Progenitor cell of endocrine pancreas (in vitro differentiated cells): ENCODE data around the gene SLC27A2. TPM values are rescaled to one million over a fixed set of nuclear protein-coding genes. Genes with fewer than 3 reads are reported as not detected.

Experiments
- DNase-seq: peaks from one replicate; pipeline ENCODE4 v3.0.0; 2021; ENCODE audit warnings: low spot score; ENCODE audit not compliant: unreplicated experiment
- H3K27ac Mint-ChIP-seq: 2 replicates; pipeline ENCODE4 v1.8.0; 2021; ENCODE audit warnings: mild to moderate bottlenecking, moderate library complexity, mixed read lengths
- H3K27me3 Mint-ChIP-seq: 2 replicates; pipeline ENCODE4 v1.8.0; 2021; ENCODE audit warnings: mixed read lengths
- H3K36me3 Mint-ChIP-seq: 2 replicates; pipeline ENCODE4 v1.8.0; 2022; ENCODE audit warnings: mixed read lengths; ENCODE audit not compliant: insufficient read depth
- H3K4me1 Mint-ChIP-seq: 2 replicates; pipeline ENCODE4 v1.8.0; 2021; ENCODE audit warnings: low read depth, mixed read lengths
- H3K4me3 Mint-ChIP-seq: 2 replicates; pipeline ENCODE4 v1.8.0; 2021; ENCODE audit warnings: low read depth, mild to moderate bottlenecking, moderate library complexity, mixed read lengths
- H3K9me3 Mint-ChIP-seq: 2 replicates; pipeline ENCODE4 v1.8.0; 2021; ENCODE audit warnings: low read depth, mixed read lengths
- total RNA-seq: library from RNA; stranded (reverse); gene quantifications from 2 replicates; pipeline ENCODE4 v1.2.1, GENCODE V29; 2021
- TF ChIP-seq, protein P1 (sequence below): fragments of 200-600 bp; sonication (generic); IDR thresholded peaks from one replicate; pipeline ENCODE4 v1.5.0; 2021; ENCODE audit warnings: antibody characterized with exemption, mild to moderate bottlenecking; ENCODE audit not compliant: unreplicated experiment

The SLC27A2 gene
- total RNA-seq, 1 donor from 2014 or later, result 10.6 TPM

DNA sequence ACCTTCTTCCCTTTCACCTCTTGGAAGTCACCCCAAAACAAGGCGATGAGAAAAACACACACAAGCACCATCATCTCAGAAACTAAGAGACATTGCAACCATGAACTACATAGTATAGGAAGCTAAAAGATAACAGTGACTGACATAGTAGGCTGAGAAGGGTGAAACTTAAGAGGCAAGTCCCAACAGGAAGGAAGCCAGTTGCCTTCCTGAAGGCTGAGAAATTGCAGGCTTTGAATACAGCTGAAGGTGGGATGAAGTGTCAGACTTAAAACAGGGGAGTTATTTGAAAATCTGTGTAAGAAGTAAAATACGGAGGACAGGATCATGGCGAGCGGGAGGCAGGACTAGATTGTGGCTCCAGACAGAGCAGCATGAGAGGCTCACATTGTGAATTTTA lies 27.8 kb downstream of the SLC27A2 start:
- no peak for DNase-seq
- H3K36me3 Mint-ChIP-seq, result peaks cover 24% of the 10 kb centered on the region
- no peak overlapping the region for H3K27ac Mint-ChIP-seq

DNA sequence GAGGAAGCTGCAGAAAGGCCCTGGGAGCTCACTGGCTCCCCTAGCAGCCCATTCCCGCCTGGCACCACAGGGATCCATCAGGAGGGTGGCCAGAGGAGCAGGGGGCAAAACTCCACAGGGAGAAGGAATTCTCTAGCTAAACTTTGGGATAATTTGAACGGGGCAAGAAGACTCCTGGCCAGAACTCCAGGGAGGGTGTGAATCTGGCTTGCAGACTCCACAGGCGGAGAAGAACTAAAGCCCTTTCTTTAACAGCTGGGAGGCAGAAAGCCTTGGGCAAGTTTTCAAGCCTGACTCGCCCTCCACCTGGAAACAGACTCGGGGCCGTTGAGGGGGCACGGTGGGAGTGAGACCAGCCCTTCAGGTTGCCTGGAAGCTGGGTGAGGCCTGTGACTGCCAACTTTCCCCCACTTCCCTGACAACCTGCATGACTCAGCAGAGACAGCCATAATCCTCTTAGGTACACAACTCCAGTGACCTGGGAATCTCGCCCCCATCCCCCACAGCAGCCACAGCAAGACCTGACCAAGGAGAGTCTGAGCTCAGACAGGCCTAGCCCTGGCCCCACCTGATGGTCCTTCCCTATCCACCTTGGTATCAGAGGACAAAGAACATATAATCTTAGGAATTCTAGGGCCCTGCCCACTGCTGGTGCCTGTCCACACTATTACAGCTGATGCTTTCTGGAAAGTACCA lies 28.6 kb downstream of the SLC27A2 start:
- DNase-seq, result no peak
- H3K9me3 Mint-ChIP-seq, result peaks cover 39% of the 10 kb centered on the region
- peak overlapping the region; percentile 86 for H3K27ac Mint-ChIP-seq
- H3K4me1 Mint-ChIP-seq, result peaks cover 8% of the 10 kb centered on the region
- peaks cover 29% of the 10 kb centered on the region for H3K36me3 Mint-ChIP-seq
- no peaks in the 10 kb centered on the region for H3K27me3 Mint-ChIP-seq
- H3K4me3 Mint-ChIP-seq, result no peak overlapping the region
- TF ChIP-seq, protein P1, sequence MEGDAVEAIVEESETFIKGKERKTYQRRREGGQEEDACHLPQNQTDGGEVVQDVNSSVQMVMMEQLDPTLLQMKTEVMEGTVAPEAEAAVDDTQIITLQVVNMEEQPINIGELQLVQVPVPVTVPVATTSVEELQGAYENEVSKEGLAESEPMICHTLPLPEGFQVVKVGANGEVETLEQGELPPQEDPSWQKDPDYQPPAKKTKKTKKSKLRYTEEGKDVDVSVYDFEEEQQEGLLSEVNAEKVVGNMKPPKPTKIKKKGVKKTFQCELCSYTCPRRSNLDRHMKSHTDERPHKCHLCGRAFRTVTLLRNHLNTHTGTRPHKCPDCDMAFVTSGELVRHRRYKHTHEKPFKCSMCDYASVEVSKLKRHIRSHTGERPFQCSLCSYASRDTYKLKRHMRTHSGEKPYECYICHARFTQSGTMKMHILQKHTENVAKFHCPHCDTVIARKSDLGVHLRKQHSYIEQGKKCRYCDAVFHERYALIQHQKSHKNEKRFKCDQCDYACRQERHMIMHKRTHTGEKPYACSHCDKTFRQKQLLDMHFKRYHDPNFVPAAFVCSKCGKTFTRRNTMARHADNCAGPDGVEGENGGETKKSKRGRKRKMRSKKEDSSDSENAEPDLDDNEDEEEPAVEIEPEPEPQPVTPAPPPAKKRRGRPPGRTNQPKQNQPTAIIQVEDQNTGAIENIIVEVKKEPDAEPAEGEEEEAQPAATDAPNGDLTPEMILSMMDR, result no peak

More for the DNA sequence above, 27.8 kb downstream of the SLC27A2 start:
- peaks cover 8% of the 10 kb centered on the region for H3K4me1 Mint-ChIP-seq
- H3K27me3 Mint-ChIP-seq, result no peaks in the 10 kb centered on the region
- peaks cover 31% of the 10 kb centered on the region for H3K9me3 Mint-ChIP-seq
- H3K4me3 Mint-ChIP-seq, result no peak overlapping the region
- TF ChIP-seq, protein P1, result no peak

DNA sequence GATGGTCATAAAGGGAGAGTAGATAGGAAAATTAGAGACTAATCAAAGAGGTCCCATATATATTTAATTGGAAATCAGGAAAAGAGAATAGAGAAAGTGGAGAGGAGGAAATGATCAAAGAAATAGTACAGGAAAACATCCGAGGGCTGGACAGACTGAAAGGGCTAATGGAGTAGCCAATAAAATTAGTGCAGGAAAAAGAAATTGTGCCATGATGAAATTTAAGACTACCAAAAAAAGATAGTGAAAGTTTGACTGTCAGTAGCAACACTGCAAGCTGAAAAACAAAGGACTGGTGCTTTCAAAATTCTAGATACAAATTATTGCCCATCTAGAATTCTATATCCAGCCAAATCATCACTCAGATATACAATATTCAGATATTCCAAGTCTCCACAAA lies 36.3 kb downstream of the SLC27A2 start:
- Mint-ChIP-seq H3K4me1 (peaks cover 16% of the 10 kb centered on the region), H3K4me3 (no peak overlapping the region), H3K27ac (no peak overlapping the region), H3K27me3 (no peaks in the 10 kb centered on the region), H3K9me3 (peaks cover 28% of the 10 kb centered on the region), H3K36me3 (peaks cover 6% of the 10 kb centered on the region)
- TF ChIP-seq, protein P1, result no peak
- no peak for DNase-seq

DNA sequence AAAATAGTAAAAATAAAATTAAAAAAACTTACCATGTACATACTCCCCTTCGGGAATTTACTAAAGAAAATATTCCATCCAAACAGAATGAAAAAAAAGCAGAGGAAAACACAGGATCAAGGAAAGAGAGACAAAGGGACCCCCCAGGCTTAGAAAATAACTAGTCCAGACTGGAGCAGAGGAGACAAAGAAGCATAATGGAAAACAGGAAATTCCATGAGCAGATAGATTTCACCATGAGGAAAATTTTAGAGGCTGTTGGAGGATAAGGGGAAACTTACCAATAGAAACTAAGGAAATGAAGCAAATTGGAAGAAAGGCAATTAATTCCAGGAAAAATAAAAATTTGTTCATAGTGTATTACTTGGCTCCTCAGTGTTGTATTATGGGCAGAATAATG lies 36.7 kb downstream of the SLC27A2 start:
- Mint-ChIP-seq H3K9me3 (peaks cover 25% of the 10 kb centered on the region), H3K4me1 (peaks cover 16% of the 10 kb centered on the region), H3K4me3 (no peak overlapping the region), H3K27me3 (no peaks in the 10 kb centered on the region), H3K36me3 (peaks cover 10% of the 10 kb centered on the region), H3K27ac (peak overlapping the region; percentile 23)
- DNase-seq, result no peak
- TF ChIP-seq, protein P1, result no peak

DNA sequence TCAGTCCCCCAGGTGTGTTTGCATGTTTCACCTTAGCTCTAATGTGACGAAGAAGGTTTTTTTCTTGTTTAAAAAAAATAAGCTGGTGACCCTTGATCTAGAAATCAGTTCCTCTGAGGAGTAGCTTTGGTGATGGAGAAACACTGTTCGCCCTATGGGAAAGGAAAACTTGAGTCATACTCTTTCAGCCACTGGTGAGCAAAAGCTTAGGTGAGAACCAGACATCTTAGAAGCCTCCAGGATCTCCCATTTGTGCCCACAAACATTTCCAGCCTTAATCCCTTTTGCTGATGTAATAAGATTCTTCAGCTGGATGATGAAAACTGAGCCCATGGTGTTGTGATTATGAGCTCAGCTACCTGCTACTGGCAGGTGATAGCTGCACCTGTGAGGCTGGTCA lies 37.8 kb downstream of the SLC27A2 start:
- H3K4me1 Mint-ChIP-seq, result peaks cover 16% of the 10 kb centered on the region
- TF ChIP-seq, protein P1, result no peak
- DNase-seq, result no peak
- peaks cover 14% of the 10 kb centered on the region for H3K9me3 Mint-ChIP-seq
- no peaks in the 10 kb centered on the region for H3K27me3 Mint-ChIP-seq
- no peak overlapping the region for H3K27ac Mint-ChIP-seq
- H3K36me3 Mint-ChIP-seq, result peaks cover 12% of the 10 kb centered on the region
- H3K4me3 Mint-ChIP-seq, result no peak overlapping the region
